ENCODE data around the gene BAIAP2. TPM values are rescaled to one million over a fixed set of nuclear protein-coding genes. Genes with fewer than 3 reads are reported as not detected.

BAIAP2 gene
- total RNA-seq, 1 experiment from 2014 or later: not detected

GRCh38 chr17:81126281-81127132 is 91.6 kb downstream of the BAIAP2 start:
- H3K27me3 ChIP-seq (ENCODE audit: low read length): no peaks in the 10 kb centered on the region
- no peaks in the 10 kb centered on the region for H3K36me3 ChIP-seq (ENCODE audit: insufficient read depth, low read length)
- H3K4me1 ChIP-seq (ENCODE audit: low read length): no peaks in the 10 kb centered on the region
- H3K79me2 ChIP-seq (ENCODE audit: low read length): no peaks in the 10 kb centered on the region
- no peak overlapping the region for H3K4me2 ChIP-seq (ENCODE audit: low read depth, low read length, poor library complexity, severe bottlenecking)
- no peaks in the 10 kb centered on the region for H3K9me3 ChIP-seq (ENCODE audit: low read length)
- H3K9ac ChIP-seq (ENCODE audit: low read length): no peak overlapping the region
- no peaks in the 10 kb centered on the region for H3K9me2 ChIP-seq (replicated peaks; ENCODE audit: insufficient read depth, low read length)
- no peak overlapping the region for H2AFZ ChIP-seq (ENCODE audit: low read length)
- H3K4me3 ChIP-seq (ENCODE audit: low read length): no peak overlapping the region
- H3K27ac ChIP-seq (ENCODE audit: low read length): no peak overlapping the region
- DNase-seq: no peak
- no peaks in the 10 kb centered on the region for H4K20me1 ChIP-seq (ENCODE audit: insufficient read depth, low read depth, low read length)

- no peak for DNase-seq
- H4K20me1 ChIP-seq (ENCODE audit: insufficient read depth, low read depth, low read length): no peaks in the 10 kb centered on the region
- no peaks in the 10 kb centered on the region for H3K9me3 ChIP-seq (ENCODE audit: low read length)
- H3K36me3 ChIP-seq (ENCODE audit: insufficient read depth, low read length): no peaks in the 10 kb centered on the region
- H3K27ac ChIP-seq (ENCODE audit: low read length): no peak overlapping the region
- H3K79me2 ChIP-seq (ENCODE audit: low read length): no peaks in the 10 kb centered on the region
- H3K9me2 ChIP-seq (replicated peaks; ENCODE audit: insufficient read depth, low read length): no peaks in the 10 kb centered on the region
- H2AFZ ChIP-seq (ENCODE audit: low read length): no peak overlapping the region
- H3K9ac ChIP-seq (ENCODE audit: low read length): no peak overlapping the region
- H3K4me3 ChIP-seq (ENCODE audit: low read length): no peak overlapping the region
- H3K4me2 ChIP-seq (ENCODE audit: low read depth, low read length, poor library complexity, severe bottlenecking): no peak overlapping the region
- no peaks in the 10 kb centered on the region for H3K4me1 ChIP-seq (ENCODE audit: low read length)
- H3K27me3 ChIP-seq (ENCODE audit: low read length): no peaks in the 10 kb centered on the region
Measured at GRCh38 chr17:81127133-81127455, 92.1 kb downstream of the BAIAP2 start.

GRCh38 chr17:81127526-81128177 is 92.7 kb downstream of the BAIAP2 start:
- H3K27ac ChIP-seq (ENCODE audit: low read length): no peak overlapping the region
- H3K27me3 ChIP-seq (ENCODE audit: low read length): no peaks in the 10 kb centered on the region
- H3K4me1 ChIP-seq (ENCODE audit: low read length): no peaks in the 10 kb centered on the region
- H2AFZ ChIP-seq (ENCODE audit: low read length): no peak overlapping the region
- H3K4me3 ChIP-seq (ENCODE audit: low read length): no peak overlapping the region
- no peaks in the 10 kb centered on the region for H4K20me1 ChIP-seq (ENCODE audit: insufficient read depth, low read depth, low read length)
- no peak overlapping the region for H3K4me2 ChIP-seq (ENCODE audit: low read depth, low read length, poor library complexity, severe bottlenecking)
- no peak for DNase-seq
- no peak overlapping the region for H3K9ac ChIP-seq (ENCODE audit: low read length)
- H3K79me2 ChIP-seq (ENCODE audit: low read length): no peaks in the 10 kb centered on the region
- no peaks in the 10 kb centered on the region for H3K9me3 ChIP-seq (ENCODE audit: low read length)
- H3K36me3 ChIP-seq (ENCODE audit: insufficient read depth, low read length): no peaks in the 10 kb centered on the region
- no peaks in the 10 kb centered on the region for H3K9me2 ChIP-seq (replicated peaks; ENCODE audit: insufficient read depth, low read length)

DNA sequence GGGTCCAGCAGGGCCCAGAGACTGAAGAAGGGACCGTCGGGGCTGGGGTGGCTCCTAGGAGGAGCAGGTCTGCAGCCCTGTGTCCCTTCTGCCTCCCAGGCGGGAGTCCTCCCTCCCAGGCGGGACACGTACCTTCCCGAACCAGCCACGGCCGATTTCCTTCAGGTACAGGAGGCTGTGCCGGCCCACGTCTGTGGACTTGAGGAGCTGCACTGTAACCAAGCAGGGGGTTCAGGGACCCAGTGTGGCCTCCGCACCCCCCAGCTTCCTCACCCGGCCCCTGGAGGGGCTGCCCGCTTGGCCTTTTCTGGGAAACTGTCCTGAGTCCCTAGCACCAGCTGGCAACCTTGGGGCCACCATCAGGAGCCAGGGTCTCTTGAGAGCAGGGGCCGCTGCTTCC is 93.4 kb downstream of the BAIAP2 start:
- Histone ChIP-seq H3K9ac (ENCODE audit: low read length) (no peak overlapping the region), H3K27ac (ENCODE audit: low read length) (no peak overlapping the region), H3K36me3 (ENCODE audit: insufficient read depth, low read length) (no peaks in the 10 kb centered on the region), H3K4me2 (ENCODE audit: low read depth, low read length, poor library complexity, severe bottlenecking) (no peak overlapping the region), H2AFZ (ENCODE audit: low read length) (no peak overlapping the region), H3K9me2 (replicated peaks; ENCODE audit: insufficient read depth, low read length) (no peaks in the 10 kb centered on the region), H3K9me3 (ENCODE audit: low read length) (no peaks in the 10 kb centered on the region), H4K20me1 (ENCODE audit: insufficient read depth, low read depth, low read length) (no peaks in the 10 kb centered on the region), H3K4me3 (ENCODE audit: low read length) (no peak overlapping the region), H3K27me3 (ENCODE audit: low read length) (no peaks in the 10 kb centered on the region), H3K4me1 (ENCODE audit: low read length) (no peaks in the 10 kb centered on the region), H3K79me2 (ENCODE audit: low read length) (no peaks in the 10 kb centered on the region)
- DNase-seq: no peak

DNA sequence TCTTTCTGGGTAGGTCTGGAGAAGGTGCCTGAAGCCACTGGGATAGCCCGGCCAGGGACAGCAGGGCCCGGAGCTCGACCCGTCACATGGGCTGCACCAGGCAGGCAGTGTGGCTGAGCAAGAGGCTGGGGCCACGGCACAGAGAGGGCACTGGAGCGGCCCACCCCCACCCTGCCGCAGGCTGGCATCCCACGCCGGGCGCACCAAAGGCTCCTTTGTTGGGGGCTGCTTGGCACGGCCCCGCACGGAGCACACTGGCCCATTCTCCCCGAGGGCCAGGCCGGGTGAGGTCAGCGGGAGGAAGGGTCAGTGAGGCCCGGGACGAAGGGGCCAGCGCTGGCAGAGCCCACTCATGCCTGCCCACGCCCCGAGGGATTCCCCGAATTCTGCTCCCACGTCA is 93.8 kb downstream of the BAIAP2 start:
- Histone ChIP-seq H4K20me1 (ENCODE audit: insufficient read depth, low read depth, low read length) (no peaks in the 10 kb centered on the region), H3K4me2 (ENCODE audit: low read depth, low read length, poor library complexity, severe bottlenecking) (no peak overlapping the region), H3K9ac (ENCODE audit: low read length) (no peak overlapping the region), H3K4me1 (ENCODE audit: low read length) (no peaks in the 10 kb centered on the region), H3K79me2 (ENCODE audit: low read length) (no peaks in the 10 kb centered on the region), H3K27ac (ENCODE audit: low read length) (no peak overlapping the region), H3K9me2 (replicated peaks; ENCODE audit: insufficient read depth, low read length) (no peaks in the 10 kb centered on the region), H3K4me3 (ENCODE audit: low read length) (no peak overlapping the region), H3K27me3 (ENCODE audit: low read length) (no peaks in the 10 kb centered on the region), H3K9me3 (ENCODE audit: low read length) (no peaks in the 10 kb centered on the region), H3K36me3 (ENCODE audit: insufficient read depth, low read length) (no peaks in the 10 kb centered on the region), H2AFZ (ENCODE audit: low read length) (no peak overlapping the region)
- no peak for DNase-seq

DNA sequence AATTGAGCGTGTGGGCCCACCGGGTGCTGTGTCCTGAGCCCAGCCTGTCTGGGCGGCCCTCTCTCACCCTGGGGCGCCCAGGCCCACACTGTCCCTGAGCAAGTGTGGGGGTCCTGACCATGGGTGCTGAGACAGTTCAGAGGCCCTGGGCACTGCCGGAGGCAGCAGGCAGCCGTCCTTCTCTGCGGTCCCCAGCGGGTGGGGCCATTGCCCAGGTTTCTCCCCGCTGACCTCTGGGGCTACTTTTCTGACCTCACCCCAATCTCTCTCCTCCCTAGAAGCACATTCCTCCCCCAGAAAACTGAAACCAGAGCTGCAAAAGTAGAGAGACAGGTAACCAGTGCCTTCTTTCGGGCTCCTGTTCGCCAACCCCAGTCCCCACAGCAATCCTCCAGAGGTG is 94.3 kb downstream of the BAIAP2 start:
- Histone ChIP-seq H3K9me2 (replicated peaks; ENCODE audit: insufficient read depth, low read length) (no peaks in the 10 kb centered on the region), H2AFZ (ENCODE audit: low read length) (no peak overlapping the region), H3K4me3 (ENCODE audit: low read length) (no peak overlapping the region), H3K4me2 (ENCODE audit: low read depth, low read length, poor library complexity, severe bottlenecking) (no peak overlapping the region), H3K9ac (ENCODE audit: low read length) (no peak overlapping the region), H3K27me3 (ENCODE audit: low read length) (no peaks in the 10 kb centered on the region), H3K4me1 (ENCODE audit: low read length) (no peaks in the 10 kb centered on the region), H3K27ac (ENCODE audit: low read length) (no peak overlapping the region), H3K9me3 (ENCODE audit: low read length) (no peaks in the 10 kb centered on the region), H4K20me1 (ENCODE audit: insufficient read depth, low read depth, low read length) (no peaks in the 10 kb centered on the region), H3K36me3 (ENCODE audit: insufficient read depth, low read length) (no peaks in the 10 kb centered on the region), H3K79me2 (ENCODE audit: low read length) (no peaks in the 10 kb centered on the region)
- no peak for DNase-seq

DNA sequence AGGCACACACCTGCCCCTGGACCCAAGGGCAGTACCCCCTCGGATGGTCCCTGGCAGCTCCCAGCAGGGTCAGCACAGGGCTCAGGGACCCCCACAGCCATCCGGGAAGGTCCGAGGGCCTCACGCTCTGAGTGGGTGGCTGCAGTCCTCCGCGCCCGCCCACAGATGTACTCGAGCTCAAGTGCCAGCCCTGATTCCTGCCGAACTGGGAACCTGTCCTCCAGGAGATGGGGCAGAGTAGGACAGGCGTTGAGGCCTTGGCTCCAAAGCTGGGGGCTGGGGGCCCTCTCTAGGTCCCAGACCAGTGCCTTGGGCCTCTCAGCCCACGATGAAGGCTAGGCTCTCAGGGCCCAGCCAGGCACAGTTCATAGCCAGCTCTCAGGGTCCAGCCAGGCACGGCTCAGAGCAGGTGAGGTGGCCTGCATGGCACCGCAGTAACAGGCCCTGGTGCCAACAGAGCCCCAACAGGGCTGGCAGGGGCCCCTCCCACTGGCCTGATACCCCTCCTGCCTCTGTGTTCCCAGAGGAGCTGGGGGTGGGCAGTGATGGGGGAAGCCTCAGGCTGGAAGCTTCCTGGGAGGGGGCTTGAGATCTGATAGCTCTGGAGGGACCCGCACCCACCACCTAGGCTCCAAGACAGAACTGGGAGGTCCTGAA is 94.9 kb downstream of the BAIAP2 start:
- no peaks in the 10 kb centered on the region for H3K9me2 ChIP-seq (replicated peaks; ENCODE audit: insufficient read depth, low read length)
- H2AFZ ChIP-seq (ENCODE audit: low read length): no peak overlapping the region
- H3K9me3 ChIP-seq (ENCODE audit: low read length): no peaks in the 10 kb centered on the region
- H3K4me1 ChIP-seq (ENCODE audit: low read length): no peaks in the 10 kb centered on the region
- no peaks in the 10 kb centered on the region for H4K20me1 ChIP-seq (ENCODE audit: insufficient read depth, low read depth, low read length)
- H3K79me2 ChIP-seq (ENCODE audit: low read length): no peaks in the 10 kb centered on the region
- no peaks in the 10 kb centered on the region for H3K36me3 ChIP-seq (ENCODE audit: insufficient read depth, low read length)
- H3K27ac ChIP-seq (ENCODE audit: low read length): no peak overlapping the region
- H3K4me3 ChIP-seq (ENCODE audit: low read length): no peak overlapping the region
- no peak for DNase-seq
- H3K27me3 ChIP-seq (ENCODE audit: low read length): no peaks in the 10 kb centered on the region
- H3K9ac ChIP-seq (ENCODE audit: low read length): no peak overlapping the region
- H3K4me2 ChIP-seq (ENCODE audit: low read depth, low read length, poor library complexity, severe bottlenecking): no peak overlapping the region

Data from Karpas-422 (cell line).